CD4-positive, alpha-beta T cell treated with Interferon alpha-2 for 1 hour (primary cell): Measurements from ENCODE around the gene RAD1.
"Not testable (repeated sequence)": the region's sequence is repeated elsewhere in the genome, so short reads cannot be mapped to it uniquely, and the experiment has no call there.

Experiments
- DNase-seq, 2 donors: peaks; one replicate each; pipeline ENCODE4 v3.0.0-alpha.2; 2020 to 2022

Gene RAD1, protein sequence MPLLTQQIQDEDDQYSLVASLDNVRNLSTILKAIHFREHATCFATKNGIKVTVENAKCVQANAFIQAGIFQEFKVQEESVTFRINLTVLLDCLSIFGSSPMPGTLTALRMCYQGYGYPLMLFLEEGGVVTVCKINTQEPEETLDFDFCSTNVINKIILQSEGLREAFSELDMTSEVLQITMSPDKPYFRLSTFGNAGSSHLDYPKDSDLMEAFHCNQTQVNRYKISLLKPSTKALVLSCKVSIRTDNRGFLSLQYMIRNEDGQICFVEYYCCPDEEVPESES

GRCh38 chr5:34915139-34915855 lies at the start of gene RAD1, which contains the start of gene BRIX1:
TSS of gene RAD1 (minus strand) at chr5:34915504. CDS start at chr5:34914892, 612 bp downstream.
TSS of gene BRIX1 (plus strand) at chr5:34915711. CDS start at chr5:34915739, 28 bp downstream.
- peak; percentile 93 to 94 for DNase-seq

- no peak for DNase-seq
Observed at GRCh38 chr5:34959323-34959722, 44.0 kb upstream of the RAD1 start.

DNA sequence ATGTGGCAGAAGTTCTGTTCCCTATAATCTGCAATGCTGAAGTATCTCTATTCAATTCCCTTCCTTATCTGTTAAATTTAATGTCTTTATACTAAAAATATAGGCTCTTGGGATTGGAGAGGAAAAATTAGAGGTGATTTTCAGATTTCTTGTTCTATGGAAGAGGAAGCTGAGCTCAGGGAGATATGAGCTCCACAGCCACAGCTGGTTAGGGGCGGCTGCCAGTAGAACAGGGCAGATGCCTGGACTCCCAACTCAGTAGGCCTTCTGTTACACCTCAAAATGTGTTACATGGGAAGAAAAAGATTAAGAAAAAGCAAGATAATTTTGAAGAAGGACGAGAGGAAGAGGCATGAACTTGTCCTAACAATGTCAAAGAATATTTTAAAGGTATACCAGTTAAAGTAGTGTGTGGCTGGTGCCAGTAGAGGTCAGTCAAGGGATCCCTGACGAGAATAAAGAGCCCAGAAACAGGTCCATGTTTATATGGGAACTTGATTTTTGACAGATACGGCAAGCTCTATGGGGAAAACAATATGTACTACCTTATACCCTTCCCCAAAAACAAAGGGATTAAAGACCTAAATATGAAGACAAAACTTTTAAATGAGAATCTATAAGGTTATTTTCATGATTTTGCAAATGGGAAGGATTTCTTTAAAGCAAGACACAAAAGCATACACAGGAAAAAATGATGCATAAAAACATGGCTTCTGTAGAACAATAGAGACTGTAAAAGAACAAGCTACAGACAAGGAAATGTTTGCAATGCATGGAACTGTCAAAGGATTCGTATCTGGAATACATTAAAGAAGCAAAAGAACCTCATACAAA lies 42.8 kb upstream of the RAD1 start:
- peak in 1 of 2 donors; percentile 11 for DNase-seq

- no peak for DNase-seq
Observed at GRCh38 chr5:34957321-34957720, 42.0 kb upstream of the RAD1 start.

DNA sequence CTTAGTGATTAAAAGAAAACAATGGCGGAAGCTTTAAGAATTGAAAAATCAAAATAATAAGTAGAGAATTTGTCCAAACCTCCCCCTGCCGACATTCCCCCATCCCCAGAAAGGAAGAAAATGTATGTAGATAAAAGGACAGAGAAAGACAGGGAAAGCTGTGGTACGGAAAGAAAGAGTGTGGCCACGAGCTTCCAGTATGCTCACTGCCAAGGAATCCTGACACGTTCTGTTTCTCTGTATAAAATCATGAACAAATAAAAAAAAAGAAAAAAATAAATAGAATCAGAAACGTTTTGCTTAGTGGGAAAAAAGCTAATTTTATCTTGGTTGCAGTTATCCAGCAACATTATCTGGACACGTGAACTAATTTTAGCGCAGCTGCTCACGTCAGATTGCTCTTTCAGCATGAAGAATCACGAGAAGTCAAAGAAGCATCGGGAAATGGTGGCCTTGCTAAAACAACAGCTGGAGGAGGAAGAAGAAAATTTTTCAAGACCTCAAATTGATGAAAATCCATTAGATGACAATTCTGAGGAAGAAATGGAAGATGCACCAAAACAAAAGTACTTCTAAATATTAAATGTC lies 29.2 kb upstream of the RAD1 start:
- no peak for DNase-seq

DNA sequence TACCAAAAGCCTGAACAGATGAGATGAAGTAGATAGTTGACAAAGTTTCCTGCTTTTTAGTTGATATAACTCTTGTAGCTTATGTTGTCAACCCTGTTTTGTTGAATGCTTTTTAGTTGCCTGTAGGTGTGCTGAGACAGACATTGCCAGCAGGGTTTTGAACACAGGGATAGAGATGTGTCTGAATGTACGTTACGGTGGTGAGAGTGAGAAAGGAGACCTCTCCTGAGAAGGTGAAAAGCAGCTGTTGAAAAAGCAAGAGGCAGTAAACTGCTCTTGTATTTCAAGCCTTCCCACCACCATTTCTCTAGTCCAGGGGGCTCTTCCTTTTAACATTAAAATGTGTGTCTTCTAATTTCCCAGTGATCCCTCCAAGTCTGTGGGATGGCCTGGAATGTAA lies 28.7 kb upstream of the RAD1 start:
- no peak for DNase-seq

GRCh38 chr5:34941936-34942335 lies 26.6 kb upstream of the RAD1 start:
- no peak for DNase-seq

DNA sequence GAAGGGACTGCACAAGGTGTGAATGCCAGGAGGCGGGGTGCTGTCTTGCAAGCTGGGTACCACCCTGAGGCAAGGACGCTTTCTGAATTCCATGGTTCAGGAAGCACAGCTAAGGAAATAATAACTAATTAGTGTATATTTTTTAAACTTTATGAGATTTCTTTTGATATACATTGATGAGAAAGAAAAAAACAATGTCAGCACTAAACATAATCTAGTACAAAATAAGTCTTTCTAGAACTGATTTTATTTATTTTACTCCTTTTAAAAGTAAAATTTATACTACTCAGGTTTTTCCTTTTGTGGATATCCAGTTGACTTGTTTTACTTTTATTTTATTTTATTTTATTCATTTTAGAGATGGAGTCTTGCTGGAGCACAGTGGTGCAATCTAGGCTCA lies 17.6 kb upstream of the RAD1 start:
- no peak for DNase-seq

DNA sequence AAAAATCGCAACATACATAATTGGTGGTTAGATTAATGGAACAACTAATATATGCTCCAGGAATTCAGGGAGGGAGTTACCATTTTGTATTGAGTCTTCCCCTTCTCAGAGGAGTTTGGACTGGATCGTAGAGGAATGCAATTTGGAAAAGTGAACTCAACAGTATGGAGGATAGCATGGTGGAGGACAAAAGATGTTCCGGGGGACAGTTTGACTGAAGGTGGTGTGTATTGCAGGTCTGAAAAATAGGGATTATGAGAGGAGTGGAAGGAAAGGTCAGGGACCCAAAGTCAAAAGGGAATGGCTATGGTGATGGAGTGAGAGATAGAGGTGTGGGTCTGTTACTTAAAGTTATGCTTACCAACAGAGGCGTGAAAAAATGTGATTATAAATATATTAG lies 15.6 kb upstream of the RAD1 start:
- DNase-seq, result no peak

GRCh38 chr5:34930462-34930844 lies 15.1 kb upstream of the RAD1 start:
- no peak for DNase-seq

GRCh38 chr5:34929720-34930461 lies 14.6 kb upstream of the RAD1 start:
- DNase-seq, result peak; percentile 85 to 87

DNA sequence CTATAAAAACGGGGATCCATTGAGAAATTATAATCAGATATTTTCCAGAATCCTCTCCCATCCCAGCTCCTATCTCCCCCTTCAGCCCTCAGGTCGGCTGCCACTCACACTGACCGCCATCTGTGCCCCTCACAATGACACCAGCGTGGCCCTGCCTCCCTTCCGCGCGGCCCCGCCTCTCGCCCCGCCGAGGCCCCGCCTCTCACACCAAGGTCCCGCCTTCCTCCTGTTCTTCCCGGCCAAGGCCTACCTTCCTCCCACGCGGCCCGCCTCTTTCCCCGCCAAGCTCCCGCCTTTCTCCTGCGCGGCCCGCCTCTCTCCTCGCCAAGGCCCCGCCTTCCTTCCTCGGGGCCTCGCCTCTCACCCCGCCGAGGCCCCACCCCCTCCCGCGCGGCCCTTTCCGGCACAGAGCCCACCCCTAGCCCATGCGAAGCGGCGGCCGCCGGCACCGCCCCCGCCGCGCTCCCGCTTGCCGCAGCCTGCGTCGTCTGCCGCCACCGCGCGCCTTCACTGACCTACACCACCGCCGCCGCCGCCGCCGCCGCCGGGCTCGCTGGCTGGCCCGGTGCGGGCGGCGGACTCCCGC lies 13.9 kb upstream of the RAD1 start, which contains the start of gene DNAJC21:
Gene DNAJC21 (plus strand): TSS at position 426 of the 586 bp plus-strand sequence. CDS start 261 bp downstream, outside the sequence.
- peak; percentile 98 for DNase-seq

DNA sequence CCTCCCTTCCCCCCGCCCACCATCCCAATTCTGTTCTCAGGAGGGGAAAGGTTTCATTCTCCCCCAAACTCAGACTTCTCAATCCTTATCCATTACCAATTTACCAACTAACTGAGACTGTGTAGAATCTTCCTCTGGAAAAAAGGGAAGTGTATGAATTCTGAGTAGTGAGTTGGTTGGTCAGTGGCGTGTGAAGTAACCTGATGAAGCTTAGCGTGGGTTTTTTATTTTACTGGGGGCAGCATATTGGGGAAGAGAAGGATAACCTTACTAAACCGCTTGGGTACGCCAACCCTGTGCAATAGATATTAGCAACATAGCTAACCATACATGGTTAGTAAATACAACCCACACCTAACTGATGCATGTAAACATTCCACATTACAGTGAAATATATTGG lies 13.0 kb upstream of the RAD1 start:
- DNase-seq, result no peak

DNA sequence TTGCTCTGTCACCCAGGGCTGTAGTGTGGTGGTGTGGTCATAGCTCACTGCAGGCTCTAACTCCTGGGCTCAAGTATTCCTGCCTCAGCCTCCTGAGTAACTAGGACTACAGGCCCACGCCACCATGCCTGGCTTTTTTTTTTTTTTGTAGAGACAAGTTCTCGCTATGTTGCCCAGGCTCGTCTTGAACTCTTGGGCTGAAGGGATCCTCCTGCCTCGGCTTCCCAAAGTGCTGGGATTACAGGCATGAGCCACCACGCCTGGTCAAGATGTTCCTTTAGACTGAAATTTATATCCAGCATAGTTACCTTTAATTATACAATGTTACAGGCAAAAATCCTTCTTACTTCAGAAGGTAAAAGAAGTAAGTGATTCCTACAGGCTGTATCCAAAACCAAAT lies 12.5 kb upstream of the RAD1 start:
- no peak for DNase-seq

GRCh38 chr5:34926318-34926888 lies 11.1 kb upstream of the RAD1 start:
- no peak for DNase-seq

- no peak for DNase-seq
Observed at GRCh38 chr5:34924462-34924765, 9.1 kb upstream of the RAD1 start.

DNA sequence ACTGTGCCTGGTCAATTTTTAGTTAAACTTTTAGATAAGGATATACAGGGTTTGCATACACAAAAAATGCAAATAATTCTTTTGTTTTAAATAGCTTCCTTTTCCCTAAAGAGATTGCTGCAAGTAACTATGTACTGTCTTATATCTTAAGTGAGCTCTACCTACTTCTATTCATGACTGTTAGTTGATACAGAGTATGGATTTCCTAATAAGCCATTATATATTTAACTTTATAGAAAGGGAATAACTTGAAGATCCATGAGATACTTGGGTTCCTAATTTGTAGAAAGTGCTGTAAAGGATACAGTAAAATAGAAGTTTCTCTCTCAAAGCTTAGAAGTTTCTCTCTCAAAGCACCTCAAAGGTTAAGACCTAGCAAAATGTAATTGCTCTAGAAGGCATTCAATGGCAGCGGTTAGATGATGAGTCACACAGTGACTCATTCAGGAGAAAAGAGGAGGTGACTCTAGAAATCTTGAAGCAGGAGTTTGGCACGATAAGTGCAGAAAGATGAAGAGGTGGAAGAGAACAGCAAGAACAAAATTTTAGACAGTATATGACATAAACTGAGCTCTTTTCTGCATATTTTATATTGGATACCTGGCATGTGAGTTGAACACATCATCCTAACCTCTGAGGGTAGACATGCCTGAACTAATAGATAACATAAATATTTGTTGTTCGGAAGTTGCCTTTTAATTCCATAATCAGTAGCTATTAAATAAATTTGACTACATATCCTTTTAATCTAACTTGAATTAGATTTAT lies 8.6 kb upstream of the RAD1 start:
- DNase-seq, result no peak

GRCh38 chr5:34923256-34923655 lies 8.0 kb upstream of the RAD1 start:
- DNase-seq, result not testable (repeated sequence)

DNA sequence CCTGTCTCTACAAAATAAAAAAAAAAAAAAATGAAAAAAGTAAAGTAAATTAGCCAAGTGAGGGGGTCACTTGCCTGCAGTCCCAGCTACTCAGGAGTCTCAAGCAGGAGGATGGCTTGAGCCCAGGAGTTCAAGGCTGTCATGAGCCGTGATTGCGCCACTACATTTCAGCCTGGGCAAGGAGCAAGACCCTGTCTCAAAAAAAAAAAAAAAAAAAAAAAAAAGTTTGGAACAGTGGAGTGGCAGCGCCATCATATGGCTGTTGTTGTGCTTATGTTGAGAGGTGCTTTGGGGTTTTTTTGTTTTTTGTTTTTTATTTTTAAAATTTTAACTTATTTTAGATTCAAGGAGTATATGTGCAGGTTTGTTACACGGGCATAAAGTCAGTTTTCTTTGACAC lies 3.8 kb upstream of the RAD1 start:
- no peak for DNase-seq

DNA sequence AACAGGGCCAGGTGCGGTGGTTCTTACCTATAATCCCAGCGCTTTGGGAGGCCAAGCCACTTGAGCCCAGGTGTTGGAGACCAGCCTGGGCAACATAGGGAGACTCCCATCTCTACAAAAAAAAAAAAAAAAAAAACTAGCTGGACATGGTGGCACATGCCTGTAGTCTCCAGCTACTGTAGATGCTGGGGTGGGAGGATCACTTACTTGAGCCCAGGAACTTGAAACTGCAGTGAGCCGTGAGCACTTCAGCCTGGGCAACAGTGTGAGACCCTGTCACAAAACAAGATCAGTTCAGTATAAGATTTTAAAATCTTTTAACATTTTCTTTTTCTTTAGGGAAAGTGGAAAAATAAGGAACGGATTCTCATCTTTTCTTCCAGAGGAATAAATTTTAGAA lies 2.7 kb upstream of the RAD1 start:
- DNase-seq, result no peak

DNA sequence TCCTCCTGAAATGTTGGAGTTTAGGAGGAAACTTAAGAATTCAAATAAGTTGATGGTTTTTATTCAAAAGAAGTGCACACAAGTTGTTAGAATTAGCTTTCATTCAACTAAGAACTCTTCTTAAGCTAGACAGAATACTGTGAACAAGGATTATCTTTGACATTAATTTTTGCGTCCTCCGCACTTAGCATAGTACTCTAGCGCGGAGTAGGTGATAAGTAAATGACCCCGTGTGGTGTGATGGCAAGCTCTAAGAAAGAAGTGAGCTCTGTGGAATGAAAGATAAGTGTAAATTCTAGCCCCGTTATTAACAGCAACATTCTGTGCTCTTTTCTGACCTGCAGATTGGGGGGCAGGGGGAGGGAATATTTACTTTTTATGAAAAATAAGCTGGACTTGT lies 1.2 kb upstream of the RAD1 start:
- no peak for DNase-seq
